Neural progenitor cell (in vitro differentiated cells): ENCODE measurements around the gene CERS6. TPM values are rescaled to one million over a fixed set of nuclear protein-coding genes. Genes with fewer than 3 reads are reported as not detected.

Experiments used
- DNase-seq: peaks from one replicate; pipeline ENCODE4 v3.0.0-alpha.2; 2016; ENCODE audit warnings: low spot score
- H2AFZ ChIP-seq: fragments of 200-600 bp; sonication (generic); replicated peaks from 2 replicates; pipeline ENCODE4 v1.6.1; 2016; ENCODE audit warnings: antibody characterized with exemption
- H3F3A ChIP-seq: fragments of 200-600 bp; sonication (generic); 2 replicates; pipeline ENCODE4 v1.6.1; 2016; ENCODE audit warnings: antibody characterized with exemption, low read depth
- H3K27ac ChIP-seq: fragments of 200-600 bp; sonication (generic); 2 replicates; pipeline ENCODE4 v1.5.1; 2016; ENCODE audit warnings: mild to moderate bottlenecking
- H3K27me3 ChIP-seq: fragments of 200-600 bp; sonication (generic); 2 replicates; pipeline ENCODE4 v1.6.1; 2016; ENCODE audit warnings: mild to moderate bottlenecking, moderate library complexity
- H3K36me3 ChIP-seq: fragments of 200-600 bp; sonication (generic); 2 replicates; pipeline ENCODE4 v1.5.1; 2016
- H3K4me1 ChIP-seq: fragments of 200-600 bp; sonication (generic); 2 replicates; pipeline ENCODE4 v1.6.1; 2016; ENCODE audit warnings: mixed run types
- H3K4me2 ChIP-seq: fragments of 200-600 bp; sonication (generic); 2 replicates; pipeline ENCODE4 v1.6.1; 2016
- H3K4me3 ChIP-seq: fragments of 200-600 bp; sonication (generic); 2 replicates; pipeline ENCODE4 v1.5.1; 2016
- H3K79me2 ChIP-seq: fragments of 200-600 bp; sonication (generic); 2 replicates; pipeline ENCODE4 v1.6.1; 2016; ENCODE audit warnings: low read depth
- H3K9ac ChIP-seq: fragments of 200-600 bp; sonication (generic); 2 replicates; pipeline ENCODE4 v1.6.1; 2016
- H3K9me3 ChIP-seq: fragments of 200-600 bp; sonication (generic); 2 replicates; pipeline ENCODE4 v1.5.1; 2016; ENCODE audit warnings: low read depth
- H4K20me1 ChIP-seq: fragments of 200-600 bp; sonication (generic); 2 replicates; pipeline ENCODE4 v1.6.1; 2016; ENCODE audit warnings: low read depth
- H3K27ac Mint-ChIP-seq: 3 replicates; pipeline ENCODE4 v1.8.0; 2021; ENCODE audit warnings: mixed read lengths
- H3K27me3 Mint-ChIP-seq: 2 replicates; pipeline ENCODE4 v1.8.0; 2022; ENCODE audit warnings: low read depth, mild to moderate bottlenecking, inconsistent platforms, moderate library complexity, mixed read lengths; ENCODE audit not compliant: insufficient read depth
- H3K36me3 Mint-ChIP-seq: 3 replicates; pipeline ENCODE4 v1.8.0; 2021; ENCODE audit warnings: mixed read lengths
- H3K4me1 Mint-ChIP-seq: 3 replicates; pipeline ENCODE4 v1.8.0; 2021; ENCODE audit warnings: mixed read lengths
- H3K4me3 Mint-ChIP-seq: 3 replicates; pipeline ENCODE4 v1.8.0; 2021; ENCODE audit warnings: mild to moderate bottlenecking, moderate library complexity, mixed read lengths
- H3K9me3 Mint-ChIP-seq: 3 replicates; pipeline ENCODE4 v1.8.0; 2020; ENCODE audit warnings: mixed read lengths
- EZH2 ChIP-seq: fragments of 200-600 bp; sonication (generic); IDR thresholded peaks from 2 replicates; pipeline ENCODE4 v1.6.1; 2017; ENCODE audit warnings: antibody characterized with exemption, mild to moderate bottlenecking, moderate library complexity
- EZH2phosphoT487 ChIP-seq: fragments of 200-600 bp; sonication (generic); IDR thresholded peaks from 2 replicates; pipeline ENCODE4 v1.6.1; 2017; ENCODE audit warnings: antibody characterized with exemption
- total RNA-seq: library from RNA; depleted of rRNA; stranded (reverse); fragments of >200 nt; gene quantifications from 2 replicates; pipeline ENCODE4 v1.2.3, GENCODE V29; 2015; ENCODE audit warnings: low replicate concordance
- TF ChIP-seq, protein P1 (sequence below): fragments of 200-600 bp; sonication (generic); IDR thresholded peaks from 2 replicates; pipeline ENCODE4 v1.5.1; 2017; ENCODE audit warnings: antibody characterized with exemption, mild to moderate bottlenecking

Gene CERS6
- total RNA-seq, 1 donor from 2014 or later, result 50.8 TPM

DNA sequence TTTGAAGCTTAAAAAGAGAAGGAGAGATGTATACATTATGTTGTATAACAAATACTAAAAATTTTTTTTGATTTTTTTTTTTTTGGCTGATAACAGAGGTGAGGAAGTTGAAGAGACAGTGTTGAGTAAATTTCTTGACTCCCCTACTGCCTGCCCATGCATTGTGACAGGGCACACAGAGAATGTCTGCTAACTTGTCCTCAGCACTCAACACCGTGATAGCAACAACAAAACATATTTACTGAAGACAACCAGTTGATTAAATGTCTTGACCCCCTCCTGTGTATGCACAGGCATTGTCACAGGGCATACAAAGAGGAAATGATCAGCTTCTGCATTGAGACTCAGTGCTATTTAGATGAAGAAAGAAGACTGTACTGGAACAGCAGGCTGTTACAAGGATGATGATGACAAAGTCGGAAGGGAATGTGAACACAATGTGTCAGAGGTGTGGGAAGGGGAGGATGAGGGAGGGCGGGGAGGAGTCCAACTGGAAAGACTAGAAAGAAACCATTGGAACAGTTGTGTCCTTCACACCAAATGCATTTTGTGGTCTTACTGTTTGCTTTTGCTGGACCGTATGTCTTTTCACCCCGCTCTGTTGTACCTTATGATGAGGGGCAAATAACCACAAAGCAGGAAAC is 89.5 kb downstream of the CERS6 start:
- Histone ChIP-seq H3K9me3 (no peaks in the 10 kb centered on the region), H2AFZ (no peak overlapping the region), H3K9ac (no peak overlapping the region), H3K4me1 (peaks cover 19% of the 10 kb centered on the region), H3K36me3 (no peaks in the 10 kb centered on the region), H3F3A (peaks cover 16% of the 10 kb centered on the region), H3K4me2 (peak overlapping the region; percentile 43), H3K4me3 (no peak overlapping the region), H3K79me2 (peaks cover 49% of the 10 kb centered on the region), H4K20me1 (no peaks in the 10 kb centered on the region), H3K27ac (peak overlapping the region; percentile 39), H3K27me3 (no peaks in the 10 kb centered on the region)
- Mint-ChIP-seq H3K27me3 (no peaks in the 10 kb centered on the region), H3K4me3 (no peak overlapping the region), H3K4me1 (peaks cover 9% of the 10 kb centered on the region), H3K36me3 (peaks cover 22% of the 10 kb centered on the region), H3K27ac (no peak overlapping the region), H3K9me3 (peaks cover 6% of the 10 kb centered on the region)
- DNase-seq, result peak; percentile 49
- TF ChIP-seq EZH2phosphoT487 (no peak), EZH2 (no peak)
- TF ChIP-seq, protein P1, sequence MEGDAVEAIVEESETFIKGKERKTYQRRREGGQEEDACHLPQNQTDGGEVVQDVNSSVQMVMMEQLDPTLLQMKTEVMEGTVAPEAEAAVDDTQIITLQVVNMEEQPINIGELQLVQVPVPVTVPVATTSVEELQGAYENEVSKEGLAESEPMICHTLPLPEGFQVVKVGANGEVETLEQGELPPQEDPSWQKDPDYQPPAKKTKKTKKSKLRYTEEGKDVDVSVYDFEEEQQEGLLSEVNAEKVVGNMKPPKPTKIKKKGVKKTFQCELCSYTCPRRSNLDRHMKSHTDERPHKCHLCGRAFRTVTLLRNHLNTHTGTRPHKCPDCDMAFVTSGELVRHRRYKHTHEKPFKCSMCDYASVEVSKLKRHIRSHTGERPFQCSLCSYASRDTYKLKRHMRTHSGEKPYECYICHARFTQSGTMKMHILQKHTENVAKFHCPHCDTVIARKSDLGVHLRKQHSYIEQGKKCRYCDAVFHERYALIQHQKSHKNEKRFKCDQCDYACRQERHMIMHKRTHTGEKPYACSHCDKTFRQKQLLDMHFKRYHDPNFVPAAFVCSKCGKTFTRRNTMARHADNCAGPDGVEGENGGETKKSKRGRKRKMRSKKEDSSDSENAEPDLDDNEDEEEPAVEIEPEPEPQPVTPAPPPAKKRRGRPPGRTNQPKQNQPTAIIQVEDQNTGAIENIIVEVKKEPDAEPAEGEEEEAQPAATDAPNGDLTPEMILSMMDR, result no peak

DNA sequence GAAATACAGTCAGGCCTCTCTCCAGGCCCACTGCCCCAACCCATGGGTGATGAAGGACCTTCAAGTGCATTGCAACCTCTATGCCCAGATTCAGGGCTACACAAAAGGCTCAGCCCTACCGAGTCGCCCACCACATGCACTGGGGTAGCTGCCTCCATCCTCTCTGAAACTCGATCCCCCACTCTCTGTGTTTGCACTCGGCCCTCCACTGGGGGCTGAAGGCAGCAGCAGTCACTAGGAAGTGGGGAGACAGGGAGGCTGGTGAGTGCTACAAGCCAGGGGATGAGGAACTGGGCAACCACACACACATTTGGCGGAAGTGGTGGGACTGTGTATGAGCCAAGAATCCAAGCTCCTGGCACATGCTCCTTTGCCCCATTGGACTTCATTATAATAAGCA is 94.6 kb downstream of the CERS6 start:
- peaks cover 7% of the 10 kb centered on the region for H4K20me1 ChIP-seq
- H3K4me3 Mint-ChIP-seq, result no peak overlapping the region
- peaks cover 11% of the 10 kb centered on the region for H3K4me1 Mint-ChIP-seq
- no peak overlapping the region for H3K9ac ChIP-seq
- peaks cover 18% of the 10 kb centered on the region for H3K36me3 Mint-ChIP-seq
- no peak for TF ChIP-seq EZH2phosphoT487
- TF ChIP-seq, protein P1, result no peak
- H3K27me3 Mint-ChIP-seq, result no peaks in the 10 kb centered on the region
- peak; percentile 23 for DNase-seq
- H3K27ac ChIP-seq, result no peak overlapping the region
- H3K4me1 ChIP-seq, result peaks cover 34% of the 10 kb centered on the region
- no peaks in the 10 kb centered on the region for H3K9me3 ChIP-seq
- peaks cover 4% of the 10 kb centered on the region for H3F3A ChIP-seq
- H3K27ac Mint-ChIP-seq, result no peak overlapping the region
- H3K79me2 ChIP-seq, result peaks cover 21% of the 10 kb centered on the region
- no peak overlapping the region for H3K4me3 ChIP-seq
- no peaks in the 10 kb centered on the region for H3K27me3 ChIP-seq
- no peak overlapping the region for H2AFZ ChIP-seq
- no peaks in the 10 kb centered on the region for H3K9me3 Mint-ChIP-seq
- H3K36me3 ChIP-seq, result no peaks in the 10 kb centered on the region
- no peak overlapping the region for H3K4me2 ChIP-seq

DNA sequence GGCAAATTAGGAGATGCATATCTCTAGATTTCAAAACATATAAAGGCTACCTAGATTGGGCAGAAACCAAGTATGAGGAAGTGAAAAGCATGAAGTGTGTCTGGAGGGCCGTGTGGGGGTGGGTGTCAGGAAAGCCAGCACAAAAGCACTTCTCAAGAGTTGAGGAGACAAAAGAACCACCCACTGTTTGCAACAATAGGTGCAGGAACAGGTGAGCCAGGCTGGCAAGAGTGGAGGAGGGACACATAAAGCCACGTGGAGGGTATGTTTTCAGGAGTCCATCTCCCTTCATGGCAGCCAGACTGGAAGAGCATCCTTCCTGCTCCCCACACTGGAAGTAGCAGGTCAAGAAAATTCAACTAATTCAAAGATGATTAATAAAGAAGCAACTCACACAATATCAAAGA is 96.4 kb downstream of the CERS6 start:
- Mint-ChIP-seq H3K27ac (no peak overlapping the region), H3K36me3 (peaks cover 17% of the 10 kb centered on the region), H3K4me1 (peaks cover 7% of the 10 kb centered on the region), H3K27me3 (no peaks in the 10 kb centered on the region), H3K4me3 (no peak overlapping the region), H3K9me3 (no peaks in the 10 kb centered on the region)
- H3K4me3 ChIP-seq, result peak overlapping the region; percentile 13
- H3F3A ChIP-seq, result no peaks in the 10 kb centered on the region
- peak overlapping the region; percentile 67 for H3K4me2 ChIP-seq
- no peaks in the 10 kb centered on the region for H3K9me3 ChIP-seq
- peaks cover 25% of the 10 kb centered on the region for H3K4me1 ChIP-seq
- H3K27me3 ChIP-seq, result no peaks in the 10 kb centered on the region
- no peak overlapping the region for H2AFZ ChIP-seq
- H3K9ac ChIP-seq, result no peak overlapping the region
- TF ChIP-seq EZH2, result no peak
- TF ChIP-seq, protein P1, result no peak
- no peak for TF ChIP-seq EZH2phosphoT487
- H3K79me2 ChIP-seq, result peaks cover 11% of the 10 kb centered on the region
- H4K20me1 ChIP-seq, result peaks cover 7% of the 10 kb centered on the region
- H3K27ac ChIP-seq, result no peak overlapping the region
- DNase-seq, result peak; percentile 69
- H3K36me3 ChIP-seq, result no peaks in the 10 kb centered on the region
